ENCODE results near the gene CCNY. TPM values are rescaled to one million over a fixed set of nuclear protein-coding genes. Genes with fewer than 3 reads are reported as not detected.

Gene CCNY
- total and polyA plus RNA-seq, 2 of the 13 experiments (the other 11 are each of a cell fraction or from before 2014, with no cell fraction given) = 48.2 to 54.7 TPM

DNA sequence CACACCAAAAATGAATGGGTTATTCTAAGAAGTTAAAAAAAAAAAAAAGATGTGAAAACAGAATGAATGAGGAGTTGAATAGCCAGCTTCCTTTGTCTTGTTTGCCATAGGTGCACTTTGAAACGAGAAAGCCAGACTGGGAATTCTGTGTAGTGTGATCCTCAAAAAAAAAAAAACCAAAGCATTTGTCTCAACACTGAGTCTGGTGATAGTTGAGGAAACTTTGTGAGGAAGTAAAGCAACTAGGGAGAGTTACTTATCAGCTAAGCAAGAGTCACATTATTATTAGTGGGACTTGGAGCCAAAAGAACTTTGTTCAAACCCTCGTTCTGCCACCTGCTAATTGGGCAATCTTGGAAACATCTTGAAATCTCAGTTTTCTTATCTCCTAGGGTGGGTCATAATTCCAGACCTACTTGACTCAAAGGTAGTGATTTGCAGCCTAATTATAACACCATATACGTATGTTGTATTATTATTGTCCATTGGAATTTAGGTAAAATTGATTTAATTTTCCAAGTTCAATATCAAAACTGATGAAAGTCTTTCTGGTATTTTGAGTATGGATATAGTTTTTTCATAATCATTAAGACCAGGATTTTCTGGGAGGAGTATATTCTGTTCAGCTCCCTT is 169.0 kb downstream of the CCNY start (continued):
- TF ChIP-seq, protein P1, sequence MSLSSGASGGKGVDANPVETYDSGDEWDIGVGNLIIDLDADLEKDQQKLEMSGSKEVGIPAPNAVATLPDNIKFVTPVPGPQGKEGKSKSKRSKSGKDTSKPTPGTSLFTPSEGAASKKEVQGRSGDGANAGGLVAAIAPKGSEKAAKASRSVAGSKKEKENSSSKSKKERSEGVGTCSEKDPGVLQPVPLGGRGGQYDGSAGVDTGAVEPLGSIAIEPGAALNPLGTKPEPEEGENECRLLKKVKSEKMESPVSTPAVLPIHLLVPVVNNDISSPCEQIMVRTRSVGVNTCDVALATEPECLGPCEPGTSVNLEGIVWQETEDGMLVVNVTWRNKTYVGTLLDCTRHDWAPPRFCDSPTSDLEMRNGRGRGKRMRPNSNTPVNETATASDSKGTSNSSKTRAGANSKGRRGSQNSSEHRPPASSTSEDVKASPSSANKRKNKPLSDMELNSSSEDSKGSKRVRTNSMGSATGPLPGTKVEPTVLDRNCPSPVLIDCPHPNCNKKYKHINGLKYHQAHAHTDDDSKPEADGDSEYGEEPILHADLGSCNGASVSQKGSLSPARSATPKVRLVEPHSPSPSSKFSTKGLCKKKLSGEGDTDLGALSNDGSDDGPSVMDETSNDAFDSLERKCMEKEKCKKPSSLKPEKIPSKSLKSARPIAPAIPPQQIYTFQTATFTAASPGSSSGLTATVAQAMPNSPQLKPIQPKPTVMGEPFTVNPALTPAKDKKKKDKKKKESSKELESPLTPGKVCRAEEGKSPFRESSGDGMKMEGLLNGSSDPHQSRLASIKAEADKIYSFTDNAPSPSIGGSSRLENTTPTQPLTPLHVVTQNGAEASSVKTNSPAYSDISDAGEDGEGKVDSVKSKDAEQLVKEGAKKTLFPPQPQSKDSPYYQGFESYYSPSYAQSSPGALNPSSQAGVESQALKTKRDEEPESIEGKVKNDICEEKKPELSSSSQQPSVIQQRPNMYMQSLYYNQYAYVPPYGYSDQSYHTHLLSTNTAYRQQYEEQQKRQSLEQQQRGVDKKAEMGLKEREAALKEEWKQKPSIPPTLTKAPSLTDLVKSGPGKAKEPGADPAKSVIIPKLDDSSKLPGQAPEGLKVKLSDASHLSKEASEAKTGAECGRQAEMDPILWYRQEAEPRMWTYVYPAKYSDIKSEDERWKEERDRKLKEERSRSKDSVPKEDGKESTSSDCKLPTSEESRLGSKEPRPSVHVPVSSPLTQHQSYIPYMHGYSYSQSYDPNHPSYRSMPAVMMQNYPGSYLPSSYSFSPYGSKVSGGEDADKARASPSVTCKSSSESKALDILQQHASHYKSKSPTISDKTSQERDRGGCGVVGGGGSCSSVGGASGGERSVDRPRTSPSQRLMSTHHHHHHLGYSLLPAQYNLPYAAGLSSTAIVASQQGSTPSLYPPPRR (CRISPR knock-in tag; IDR thresholded peaks at IDR 0.05; ENCODE audit: borderline replicate concordance) = no peak

DNA sequence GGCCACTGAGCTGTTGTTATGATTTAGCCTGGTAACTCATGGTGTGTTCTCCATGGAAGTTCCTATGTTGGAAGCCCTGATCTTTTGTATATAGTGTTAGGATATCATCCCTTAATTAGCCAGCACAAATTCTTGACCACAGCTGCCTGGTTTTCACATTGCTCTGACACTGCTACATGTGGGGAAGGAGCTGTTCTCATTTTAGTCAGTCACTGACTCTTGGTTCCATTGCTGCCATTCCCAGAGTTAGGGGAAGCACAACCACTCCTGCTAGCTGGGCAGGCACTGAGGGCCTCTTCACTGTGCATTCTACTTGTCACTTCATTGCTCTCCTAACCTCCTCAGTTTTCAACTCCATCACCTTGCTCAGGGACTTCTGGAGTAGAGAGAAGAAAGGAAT is 170.4 kb downstream of the CCNY start:
- FAIRE-seq (no peak), ATAC-seq (no peak), DNase-seq (ENCODE audit: low spot score) (no peak)
- in situ Hi-C loops (cut with HindIII; ENCODE audit: extremely low pct_ligation_motif_present, low pct_unique_long_range_greater_than_20kb) = no loop called here
- no peak overlapping the region for H2AFZ ChIP-seq (ENCODE audit: low read length)
- CTCF ChIA-PET (ENCODE audit: low intra/inter-chr PET ratio, low total read pairs) = no interaction called here
- intact Hi-C loops (cut with micrococcal nuclease; ENCODE audit: unreplicated experiment) = no loop called here
- BruUV-seq (replicated peaks) = no TSS peak
- H3K9me3 ChIP-seq (ENCODE audit: low read length) = no peaks in the 10 kb centered on the region
- peaks cover 4 to 26% of the 10 kb centered on the region in 2 experiments for H3K36me3 ChIP-seq (replicated peaks in 1 of 2; ENCODE audit: control insufficient read depth in 1 of 2, insufficient read depth in 2 of 2, low read length in 2 of 2)
- POLR2A ChIA-PET = no interaction called here
- H3K9ac ChIP-seq (ENCODE audit: insufficient read depth, low read depth, low read length) = no peak overlapping the region
- H3K4me2 ChIP-seq (ENCODE audit: low read depth, low read length) = no peak overlapping the region
- no peak overlapping the region for H3K27ac ChIP-seq (ENCODE audit: extremely low read length, insufficient read depth, low read length)
- H3K27me3 ChIP-seq (ENCODE audit: control insufficient read depth in 1 of 2, insufficient read depth in 2 of 2, low read length in 2 of 2) = no peaks in the 10 kb centered on the region
- no peak overlapping the region for H3K4me3 ChIP-seq (replicated peaks in 1 of 3; ENCODE audit: insufficient read depth in 1 of 3, low read depth in 2 of 3, low read length in 3 of 3)
- TF ChIP-seq BORCS8-MEF2B (CRISPR knock-in tag; IDR thresholded peaks at IDR 0.05) (no peak), RBM22 (optimal IDR thresholded peaks at IDR 0.05; ENCODE audit: low read length) (peak; percentile 29), GATA4 (IDR thresholded peaks at IDR 0.05; ENCODE audit: borderline replicate concordance, low read depth) (no peak), ZNF33A (CRISPR knock-in tag; IDR thresholded peaks at IDR 0.05; ENCODE audit: borderline replicate concordance) (no peak), ZNF790 (CRISPR knock-in tag; IDR thresholded peaks at IDR 0.05; ENCODE audit: borderline replicate concordance) (no peak)
- H3K4me1 ChIP-seq (ENCODE audit: insufficient read depth, low read length) = peaks cover 28% of the 10 kb centered on the region
- H4K20me1 ChIP-seq (ENCODE audit: insufficient read depth, low read length) = peaks cover 4% of the 10 kb centered on the region
- no peaks in the 10 kb centered on the region for H3K79me2 ChIP-seq (ENCODE audit: insufficient read depth, low read length)

Data from HepG2 (cell line).